A549 (cell line): ENCODE data around the gene MED16. TPM values are rescaled to one million over a fixed set of nuclear protein-coding genes. Genes with fewer than 3 reads are reported as not detected.
"Not testable (repeated sequence)": the region's sequence is repeated elsewhere in the genome, so short reads cannot be mapped to it uniquely, and the experiment has no call there.

Experiments
- ATAC-seq, 2 experiments: fragments of 200-7000 bp in 1 of 2; fragments of >200 bp in 1 of 2; cut with Nextera tagmentation in 1 of 2; cut with Tn5 transposase in 1 of 2; 3 replicates each; pipeline versions ENCODE4 v1.8.0 to v1.9.1; 2018 to 2020; ENCODE audit warnings: mild to moderate bottlenecking in 1 of 2, moderate library complexity in 1 of 2
- CTCF ChIA-PET: fragments of 300-600 bp; sonication (Branson Sonifier 250); formaldehyde crosslinking; extraction: SDS; loops from one replicate; lab custom pipeline; 2021; ENCODE audit warnings: antibody characterized with exemption, inconsistent platforms; lab: Yijun Ruan, JAX
- POLR2A ChIA-PET: fragments of 350-600 bp; formaldehyde crosslinking; extraction: SDS; loops from one replicate; lab custom pipeline; 2021; ENCODE audit warnings: antibody characterized with exemption, inconsistent platforms; lab: Yijun Ruan, JAX
- DNase-seq, 2 experiments: peaks; one replicate each; pipeline versions ENCODE4 v3.0.0 to v3.0.0-alpha.2; 2011 to 2016; ENCODE audit warnings: low read depth in 1 of 2, low spot score in 1 of 2
- FAIRE-seq: peaks from 2 replicates; lab custom pipeline; 2011; peaks lifted over from hg19 to GRCh38; lab: Jason Lieb, UNC
- H3K27ac ChIP-seq, 2 experiments: fragments of >200 bp; sonication (Bioruptor Twin); formaldehyde crosslinking; 3 replicates each; pipeline ENCODE4 v1.5.1; 2016 to 2017
- H3K4me1 ChIP-seq: fragments of >200 bp; sonication (Bioruptor Twin); formaldehyde crosslinking; 3 replicates; pipeline ENCODE4 v1.6.1; 2016
- H3K4me2 ChIP-seq: fragments of >200 bp; sonication (Bioruptor Twin); formaldehyde crosslinking; 3 replicates; pipeline ENCODE4 v1.6.1; 2016
- H3K4me3 ChIP-seq: fragments of >200 bp; sonication (Bioruptor Twin); formaldehyde crosslinking; 3 replicates; pipeline ENCODE4 v1.5.1; 2016
- H3K9me3 ChIP-seq: fragments of >200 bp; sonication (Bioruptor Twin); formaldehyde crosslinking; 3 replicates; pipeline ENCODE4 v1.6.1; 2016
- ATOH8 ChIP-seq: fragments of 250-450 bp; sonication (Bioruptor Pico); IDR thresholded peaks from 2 replicates; pipeline ENCODE4 v1.5.0; 2020; ENCODE audit warnings: low read depth, mild to moderate bottlenecking, moderate library complexity
- BCL3 ChIP-seq: fragments of >200 bp; sonication (Bioruptor Twin); formaldehyde crosslinking; IDR thresholded peaks from 3 replicates; pipeline ENCODE4 v1.6.1; 2016
- CHD2 ChIP-seq: fragments of 150-350 bp; IDR thresholded peaks from 2 replicates; pipeline ENCODE4 v1.6.1; 2014; ENCODE audit warnings: low read length; ENCODE audit not compliant: partially characterized antibody
- E2F6 ChIP-seq: IDR thresholded peaks from 2 replicates; pipeline ENCODE4 v1.6.1; 2012; ENCODE audit warnings: low read depth, borderline replicate concordance
- EHF ChIP-seq: fragments of 250-450 bp; sonication (Bioruptor Pico); IDR thresholded peaks from 2 replicates; pipeline ENCODE4 v1.5.0; 2020; ENCODE audit warnings: mild to moderate bottlenecking
- ELK1 ChIP-seq: fragments of 150-350 bp; IDR thresholded peaks from 2 replicates; pipeline ENCODE4 v1.6.1; 2014; ENCODE audit warnings: low read depth, mild to moderate bottlenecking, low read length
- FOXS1 ChIP-seq: fragments of 250-450 bp; sonication (Bioruptor Pico); IDR thresholded peaks from 2 replicates; pipeline ENCODE4 v1.5.0; 2020; ENCODE audit warnings: mild to moderate bottlenecking, moderate library complexity
- HEYL ChIP-seq: fragments of 250-450 bp; sonication (Bioruptor Pico); IDR thresholded peaks from 2 replicates; pipeline ENCODE4 v1.8.0; 2021; ENCODE audit warnings: mild to moderate bottlenecking, moderate library complexity
- HOXB13 ChIP-seq: fragments of 250-450 bp; sonication (Bioruptor Pico); IDR thresholded peaks from 2 replicates; pipeline ENCODE4 v1.5.0; 2020; ENCODE audit warnings: low read depth, mild to moderate bottlenecking, moderate library complexity
- HOXB5 ChIP-seq: fragments of 250-450 bp; sonication (Bioruptor Pico); IDR thresholded peaks from 2 replicates; pipeline ENCODE4 v1.5.0; 2020; ENCODE audit warnings: mild to moderate bottlenecking, moderate library complexity
- JUN ChIP-seq, 2 experiments: fragments of >200 bp; sonication (Bioruptor Twin); formaldehyde crosslinking; IDR thresholded peaks; 2 replicates in 1 of 2; 3 replicates in 1 of 2; pipeline ENCODE4 v1.6.1; 2016 to 2017
- JUNB ChIP-seq: fragments of >200 bp; sonication (Bioruptor Twin); formaldehyde crosslinking; IDR thresholded peaks from 2 replicates; pipeline ENCODE4 v1.6.1; 2016
- KDM5A ChIP-seq: fragments of 200-600 bp; sonication (generic); IDR thresholded peaks from 2 replicates; pipeline ENCODE4 v1.6.1; 2016; ENCODE audit warnings: antibody characterized with exemption, mild to moderate bottlenecking
- MAX ChIP-seq: IDR thresholded peaks from 2 replicates; pipeline ENCODE4 v1.6.1; 2012
- NPAS2 ChIP-seq: fragments of 250-450 bp; sonication (Bioruptor Pico); IDR thresholded peaks from 2 replicates; pipeline ENCODE4 v1.8.0; 2022; ENCODE audit warnings: mild to moderate bottlenecking, moderate library complexity, borderline replicate concordance
- PHF8 ChIP-seq: fragments of 200-600 bp; sonication (generic); IDR thresholded peaks from 2 replicates; pipeline ENCODE4 v1.6.1; 2016; ENCODE audit warnings: low read depth, mild to moderate bottlenecking, antibody characterized with exemption, moderate library complexity, borderline replicate concordance
- RARB ChIP-seq: fragments of 250-450 bp; sonication (Bioruptor Pico); IDR thresholded peaks from 2 replicates; pipeline ENCODE4 v1.8.0; 2021; ENCODE audit warnings: mild to moderate bottlenecking, moderate library complexity
- RCOR1 ChIP-seq: fragments of 150-350 bp; IDR thresholded peaks from 2 replicates; pipeline ENCODE4 v1.6.1; 2014; ENCODE audit warnings: antibody characterized with exemption, low read length, low read depth
- RFX5 ChIP-seq: fragments of 450-650 bp; IDR thresholded peaks from 2 replicates; pipeline ENCODE4 v1.7.1; 2014; ENCODE audit warnings: antibody characterized with exemption, mild to moderate bottlenecking, moderate library complexity
- SMC3 ChIP-seq: fragments of >200 bp; sonication (Bioruptor Twin); formaldehyde crosslinking; IDR thresholded peaks from 3 replicates; pipeline ENCODE4 v1.6.1; 2018; ENCODE audit warnings: inconsistent platforms
- SREBF2 ChIP-seq: fragments of 450-650 bp; IDR thresholded peaks from 2 replicates; pipeline ENCODE4 v1.6.1; 2014; ENCODE audit warnings: mild to moderate bottlenecking, moderate library complexity
- TP53 ChIP-seq: fragments of 250-450 bp; sonication (Bioruptor Pico); IDR thresholded peaks from 2 replicates; pipeline ENCODE4 v1.5.0; 2021; ENCODE audit warnings: mild to moderate bottlenecking, moderate library complexity
- ZC3H11A ChIP-seq: fragments of 450-650 bp; IDR thresholded peaks from 2 replicates; pipeline ENCODE4 v1.6.1; 2014; ENCODE audit warnings: antibody characterized with exemption, mild to moderate bottlenecking
- WGBS: methylation state at CpG from one replicate; pipeline ENCODE4 v1.1.6; 2017; ENCODE audit errors: missing lambda C conversion rate; 5-methylcytosine and 5-hydroxymethylcytosine counted together
- polyA plus RNA-seq, 4 experiments: library from polyadenylated mRNA; depleted of rRNA in 3 of 4; stranded (reverse); fragments of >200 nt; fragmentation: RNase III in 1 of 4; extraction: RNeasy Plus Mini Kit Qiagen cat#74134 plus additional on column Dnase treatment in 1 of 4; gene quantifications; 2 replicates in 3 of 4; 3 replicates in 1 of 4; pipeline ENCODE4 v1.2.3, GENCODE V29; 2011 to 2017
- TF ChIP-seq, protein P1 (sequence below): fragments of 450-650 bp; IDR thresholded peaks from 2 replicates; pipeline ENCODE4 v1.6.1; 2014; ENCODE audit warnings: antibody characterized with exemption

Gene MED16
- polyA plus RNA-seq, 2 of the 4 experiments (the other 2 are of a cell fraction): 8.0 to 12.7 TPM

GRCh38 chr19:843836-844545 is 49.0 kb downstream of the MED16 start:
- 0% methylated on average over 1 of the region's 70 CpGs for WGBS
- H3K4me3 ChIP-seq: peak overlapping the region; percentile 47
- peaks cover 9% of the 10 kb centered on the region; the same call in 1 of the 3 replicates for H3K4me1 ChIP-seq
- ATAC-seq: peak; percentile 42 to 44; a peak in 5 of 6 replicates
- CTCF ChIA-PET: interaction anchor here (1.0 to 1.2 kb wide), 2 partner anchors 12 to 73 kb away, joined by 3 to 5 read pairs; no protein-coding TSS in a partner anchor
- DNase-seq: no peak
- TF ChIP-seq ATOH8 (CRISPR knock-in tag) (no peak), PHF8 (no peak), CHD2 (no peak), ELK1 (no peak), RCOR1 (no peak), BCL3 (no peak), KDM5A (no peak), ZC3H11A (no peak), JUN (IDR thresholded peaks at IDR 0.05) (no peak), RFX5 (no peak), TP53 (no peak), FOXS1 (CRISPR knock-in tag) (no peak), SMC3 (no peak), NPAS2 (CRISPR knock-in tag) (no peak), HEYL (CRISPR knock-in tag) (no peak), JUNB (no peak)
- TF ChIP-seq, protein P1, sequence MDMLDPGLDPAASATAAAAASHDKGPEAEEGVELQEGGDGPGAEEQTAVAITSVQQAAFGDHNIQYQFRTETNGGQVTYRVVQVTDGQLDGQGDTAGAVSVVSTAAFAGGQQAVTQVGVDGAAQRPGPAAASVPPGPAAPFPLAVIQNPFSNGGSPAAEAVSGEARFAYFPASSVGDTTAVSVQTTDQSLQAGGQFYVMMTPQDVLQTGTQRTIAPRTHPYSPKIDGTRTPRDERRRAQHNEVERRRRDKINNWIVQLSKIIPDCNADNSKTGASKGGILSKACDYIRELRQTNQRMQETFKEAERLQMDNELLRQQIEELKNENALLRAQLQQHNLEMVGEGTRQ: no peak
- TF ChIP-seq, all 56 proteins: peak for 0
- no peaks in the 10 kb centered on the region for H3K9me3 ChIP-seq
- no peak for FAIRE-seq
- POLR2A ChIA-PET: no interaction called here
- H3K4me2 ChIP-seq: peak overlapping the region; percentile 99
- peak overlapping the region; percentile 53 to 85; a peak in 5 of 6 replicates for H3K27ac ChIP-seq

DNA sequence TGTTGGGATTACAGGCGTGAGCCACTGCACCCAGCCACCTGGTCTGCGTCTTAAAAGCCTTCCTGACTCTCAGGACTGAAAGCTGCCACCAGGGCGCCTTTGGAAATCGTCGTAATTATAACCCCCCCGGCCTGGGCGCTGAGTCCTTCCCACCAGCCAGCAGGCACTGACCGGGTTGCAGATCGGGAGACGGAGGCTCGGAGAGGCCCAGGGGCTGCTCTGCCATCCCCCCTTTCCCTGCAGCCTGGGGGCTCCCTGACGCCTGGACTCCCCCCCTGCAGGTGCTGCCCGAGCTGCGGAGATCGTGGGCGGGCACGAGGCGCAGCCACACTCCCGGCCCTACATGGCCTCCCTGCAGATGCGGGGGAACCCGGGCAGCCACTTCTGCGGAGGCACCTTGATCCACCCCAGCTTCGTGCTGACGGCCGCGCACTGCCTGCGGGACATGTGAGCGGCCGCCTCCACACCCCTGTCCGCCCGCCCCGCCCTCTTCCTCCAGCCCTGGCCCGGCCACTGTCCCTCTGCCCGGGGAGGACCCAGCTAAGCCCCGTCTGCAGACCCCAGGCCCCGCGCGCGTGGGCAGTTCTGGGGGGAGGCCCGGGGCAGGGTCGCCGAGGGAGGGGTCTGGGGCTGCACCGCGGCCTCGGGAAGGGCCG is 49.7 kb downstream of the MED16 start:
- H3K9me3 ChIP-seq: no peaks in the 10 kb centered on the region
- FAIRE-seq: no peak
- POLR2A ChIA-PET: no interaction called here
- no peak for TF ChIP-seq EHF (CRISPR knock-in tag)
- TF ChIP-seq SREBF2: no peak
- TF ChIP-seq RARB (CRISPR knock-in tag): no peak
- TF ChIP-seq HOXB5 (CRISPR knock-in tag): 0 out of 2 replicates have a peak, but pooled peaks have one; percentile 14
- 0 out of 2 replicates have a peak, but pooled peaks have one; percentile 24 for TF ChIP-seq HOXB13 (CRISPR knock-in tag)
- peak; percentile 49; the same call in 1 of the 2 replicates for TF ChIP-seq MAX
- TF ChIP-seq E2F6: peak; percentile 82
- TF ChIP-seq, all 56 proteins: peak for 4
- CTCF ChIA-PET: interaction anchor here (1.1 to 1.2 kb wide), 2 partner anchors 17 to 73 kb away, joined by 3 to 5 read pairs; no protein-coding TSS in a partner anchor
- Histone ChIP-seq H3K4me2 (peak overlapping the region; percentile 99), H3K4me1 (peaks cover 9% of the 10 kb centered on the region; the same call in 1 of the 3 replicates), H3K27ac (peak overlapping the region; percentile 53 to 85; a peak in 5 of 6 replicates), H3K4me3 (peak overlapping the region; percentile 47)
- peak in 1 of 2 experiments; percentile 55 for DNase-seq
- WGBS: 0% methylated on average over 5 of the region's 46 CpGs
- peak; percentile 83 to 84 for ATAC-seq

- H3K9me3 ChIP-seq, DNase-seq, POLR2A ChIA-PET, FAIRE-seq, H3K27ac ChIP-seq, ATAC-seq, H3K4me3 ChIP-seq, H3K4me1 ChIP-seq: not testable (repeated sequence)
- CTCF ChIA-PET: interaction anchor here (1.1 to 1.2 kb wide), 2 partner anchors 18 to 72 kb away, joined by 3 to 5 read pairs; no protein-coding TSS in a partner anchor
- WGBS: 69% methylated on average over 7 of the region's 7 CpGs
- H3K4me2 ChIP-seq: peak overlapping the region; percentile 99
These were observed 50.2 kb downstream of the MED16 start for GRCh38 chr19:842802-843179.
